HepG2 (cell line): ENCODE measurements around the gene CES3. TPM values are rescaled to one million over a fixed set of nuclear protein-coding genes. Genes with fewer than 3 reads are reported as not detected.

Experiments used
- CCAR2 ChIP-seq: fragments of 200-400 bp; formaldehyde crosslinking; optimal IDR thresholded peaks from 2 replicates; pipeline ENCODE3; 2018; ENCODE audit warnings: low read depth, mild to moderate bottlenecking, low read length, moderate library complexity
- DR1 ChIP-seq: sonication (generic); formaldehyde crosslinking; IDR thresholded peaks from 2 replicates; pipeline ENCODE4 v1.8.0; 2021; ENCODE audit warnings: mild to moderate bottlenecking, missing genetic modification reagents, inconsistent platforms
- KIAA2018 ChIP-seq: sonication (generic); formaldehyde crosslinking; IDR thresholded peaks from 2 replicates; pipeline ENCODE4 v1.5.0; 2020; ENCODE audit warnings: mild to moderate bottlenecking, missing genetic modification reagents, borderline replicate concordance
- MIER2 ChIP-seq: IDR thresholded peaks from 2 replicates; pipeline ENCODE4 v1.6.1; 2016; ENCODE audit warnings: missing biosample characterization, missing genetic modification reagents
- RAD21 ChIP-seq: fragments of 450-650 bp; formaldehyde crosslinking; IDR thresholded peaks from 2 replicates; pipeline ENCODE4 v1.5.0; 2020; ENCODE audit warnings: mild to moderate bottlenecking
- SOX13 ChIP-seq, 3 experiments: fragments of 450-650 bp in 1 of 3; sonication (generic) in 1 of 3; formaldehyde crosslinking in 1 of 3; IDR thresholded peaks in 2 of 3; conservative IDR thresholded peaks in 1 of 3; 2 replicates each; pipeline versions ENCODE4 v1.5.0 to v1.6.1; 2016 to 2020; ENCODE audit warnings: antibody characterized with exemption in 1 of 3, mild to moderate bottlenecking in 1 of 3, missing compliant biosample characterization in 1 of 3, missing genetic modification reagents in 1 of 3, moderate library complexity in 1 of 3
- XRCC5 ChIP-seq: fragments of 200-400 bp; formaldehyde crosslinking; optimal IDR thresholded peaks from 2 replicates; pipeline ENCODE3; 2017; ENCODE audit warnings: mild to moderate bottlenecking, low read length
- ZFP37 ChIP-seq: sonication (generic); formaldehyde crosslinking; IDR thresholded peaks from 2 replicates; pipeline ENCODE4 v1.4.0; 2020; ENCODE audit warnings: missing genetic modification reagents, borderline replicate concordance
- ZNF143 ChIP-seq: sonication (generic); formaldehyde crosslinking; IDR thresholded peaks from 2 replicates; pipeline ENCODE4 v1.4.0; 2020; ENCODE audit warnings: missing genetic modification reagents
- ZNF234 ChIP-seq: sonication (generic); formaldehyde crosslinking; conservative IDR thresholded peaks from 2 replicates; pipeline ENCODE4 v1.5.1; 2020; ENCODE audit warnings: mild to moderate bottlenecking, missing genetic modification reagents
- ZNF510 ChIP-seq: sonication (generic); formaldehyde crosslinking; IDR thresholded peaks from 2 replicates; pipeline ENCODE4 v1.4.0; 2020; ENCODE audit warnings: low read depth, mild to moderate bottlenecking, missing genetic modification reagents
- ZNF800 ChIP-seq: sonication (generic); formaldehyde crosslinking; IDR thresholded peaks from 2 replicates; pipeline ENCODE4 v1.4.0; 2020; ENCODE audit warnings: missing genetic modification reagents
- polyA plus RNA-seq, 8 experiments: library from polyadenylated mRNA; depleted of rRNA in 3 of 8; stranded (reverse) in 7 of 8; unstranded in 1 of 8; fragments of >200 nt; fragmentation: Illumina TruSeq in 4 of 8; extraction: Trizol in 4 of 8; gene quantifications; 2 replicates each; pipeline versions ENCODE4 v1.2.1 to v1.2.3, GENCODE V29; 2011 to 2016; ENCODE audit warnings: low read depth in 4 of 8, missing spikeins in 1 of 8, mixed read lengths in 1 of 8; ENCODE audit not compliant: insufficient read depth in 1 of 8
- total RNA-seq, 5 experiments: library from RNA; depleted of rRNA; stranded (reverse); fragments of >200 nt; fragmentation: Illumina TruSeq; extraction: Trizol; gene quantifications; 2 replicates each; pipeline ENCODE4 v1.2.3, GENCODE V29; 2016; ENCODE audit warnings: low read depth in 1 of 5
- TF ChIP-seq, protein P1 (sequence below): sonication (generic); formaldehyde crosslinking; IDR thresholded peaks from 2 replicates; pipeline ENCODE4 v1.5.1; 2020; ENCODE audit warnings: missing genetic modification reagents, mild to moderate bottlenecking, borderline replicate concordance
- TF ChIP-seq, protein P2 (sequence below): sonication (generic); formaldehyde crosslinking; IDR thresholded peaks from 2 replicates; pipeline ENCODE4 v1.4.0; 2020; ENCODE audit warnings: missing genetic modification reagents

The CES3 gene
- total and polyA plus RNA-seq, 2 of the 13 experiments (the other 11 are each of a cell fraction or from before 2014, with no cell fraction given): 6.6 to 17.4 TPM

DNA sequence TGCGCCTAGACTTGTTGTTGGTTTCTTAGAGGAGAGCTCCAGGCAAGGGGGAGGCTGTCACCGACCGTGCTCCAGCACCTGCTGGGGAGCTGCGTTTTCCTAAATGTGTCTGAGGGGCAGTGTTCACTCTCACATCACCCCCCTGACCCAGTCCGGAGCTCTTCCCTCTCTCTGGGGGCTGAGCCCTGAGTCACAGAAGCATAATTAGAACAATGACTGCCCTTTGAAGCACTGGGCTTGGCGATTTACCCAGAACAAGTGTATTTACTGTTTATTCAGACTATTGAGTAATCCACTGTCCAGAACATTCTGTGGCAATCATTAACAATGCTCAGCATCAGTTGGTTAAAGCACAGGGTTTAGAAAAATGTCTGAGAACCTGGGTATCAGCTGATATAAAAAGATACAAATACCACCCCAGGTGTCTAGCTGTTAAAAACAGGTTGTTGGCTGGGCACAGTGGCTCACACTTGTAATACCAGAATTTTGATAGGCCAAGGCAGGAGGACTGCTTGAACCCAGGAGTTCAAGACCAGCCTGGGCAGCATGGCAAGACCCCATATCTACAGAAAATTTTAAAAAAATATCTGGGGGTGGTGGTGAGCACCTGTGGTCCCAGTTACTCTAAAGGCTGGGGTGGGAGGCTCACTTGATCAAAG is 35.4 kb downstream of the CES3 start (continued):
- TF ChIP-seq, protein P1, sequence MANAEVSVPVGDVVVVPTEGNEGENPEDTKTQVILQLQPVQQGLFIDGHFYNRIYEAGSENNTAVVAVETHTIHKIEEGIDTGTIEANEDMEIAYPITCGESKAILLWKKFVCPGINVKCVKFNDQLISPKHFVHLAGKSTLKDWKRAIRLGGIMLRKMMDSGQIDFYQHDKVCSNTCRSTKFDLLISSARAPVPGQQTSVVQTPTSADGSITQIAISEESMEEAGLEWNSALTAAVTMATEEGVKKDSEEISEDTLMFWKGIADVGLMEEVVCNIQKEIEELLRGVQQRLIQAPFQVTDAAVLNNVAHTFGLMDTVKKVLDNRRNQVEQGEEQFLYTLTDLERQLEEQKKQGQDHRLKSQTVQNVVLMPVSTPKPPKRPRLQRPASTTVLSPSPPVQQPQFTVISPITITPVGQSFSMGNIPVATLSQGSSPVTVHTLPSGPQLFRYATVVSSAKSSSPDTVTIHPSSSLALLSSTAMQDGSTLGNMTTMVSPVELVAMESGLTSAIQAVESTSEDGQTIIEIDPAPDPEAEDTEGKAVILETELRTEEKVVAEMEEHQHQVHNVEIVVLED (CRISPR knock-in tag): no peak
- TF ChIP-seq ZNF234 (CRISPR knock-in tag) (no peak), RAD21 (CRISPR knock-in tag) (no peak), ZNF143 (no peak), DR1 (CRISPR knock-in tag) (no peak), SOX13 (IDR thresholded peaks at IDR 0.05) (no peak), SOX13 (CRISPR knock-in tag; conservative IDR thresholded peaks at IDR 0.05 in 1 of 2, IDR thresholded peaks at IDR 0.05 in 1 of 2) (peak in 1 of 2 experiments; percentile 97; a peak in 2 of 4 replicates), ZFP37 (CRISPR knock-in tag) (no peak), MIER2 (CRISPR knock-in tag) (no peak), ZNF800 (CRISPR knock-in tag) (no peak), XRCC5 (peak; percentile 53), CCAR2 (peak; percentile 39), ZNF510 (CRISPR knock-in tag) (no peak), KIAA2018 (CRISPR knock-in tag) (no peak)
- TF ChIP-seq, protein P2, sequence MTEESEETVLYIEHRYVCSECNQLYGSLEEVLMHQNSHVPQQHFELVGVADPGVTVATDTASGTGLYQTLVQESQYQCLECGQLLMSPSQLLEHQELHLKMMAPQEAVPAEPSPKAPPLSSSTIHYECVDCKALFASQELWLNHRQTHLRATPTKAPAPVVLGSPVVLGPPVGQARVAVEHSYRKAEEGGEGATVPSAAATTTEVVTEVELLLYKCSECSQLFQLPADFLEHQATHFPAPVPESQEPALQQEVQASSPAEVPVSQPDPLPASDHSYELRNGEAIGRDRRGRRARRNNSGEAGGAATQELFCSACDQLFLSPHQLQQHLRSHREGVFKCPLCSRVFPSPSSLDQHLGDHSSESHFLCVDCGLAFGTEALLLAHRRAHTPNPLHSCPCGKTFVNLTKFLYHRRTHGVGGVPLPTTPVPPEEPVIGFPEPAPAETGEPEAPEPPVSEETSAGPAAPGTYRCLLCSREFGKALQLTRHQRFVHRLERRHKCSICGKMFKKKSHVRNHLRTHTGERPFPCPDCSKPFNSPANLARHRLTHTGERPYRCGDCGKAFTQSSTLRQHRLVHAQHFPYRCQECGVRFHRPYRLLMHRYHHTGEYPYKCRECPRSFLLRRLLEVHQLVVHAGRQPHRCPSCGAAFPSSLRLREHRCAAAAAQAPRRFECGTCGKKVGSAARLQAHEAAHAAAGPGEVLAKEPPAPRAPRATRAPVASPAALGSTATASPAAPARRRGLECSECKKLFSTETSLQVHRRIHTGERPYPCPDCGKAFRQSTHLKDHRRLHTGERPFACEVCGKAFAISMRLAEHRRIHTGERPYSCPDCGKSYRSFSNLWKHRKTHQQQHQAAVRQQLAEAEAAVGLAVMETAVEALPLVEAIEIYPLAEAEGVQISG (CRISPR knock-in tag): no peak
